HEK293 (cell line): ENCODE data around the gene PELI3.

Experiments
- CTCF ChIA-PET: fragments of 350-600 bp; formaldehyde crosslinking; extraction: SDS; loops from one replicate; lab custom pipeline; 2021; ENCODE audit warnings: antibody characterized with exemption; lab: Yijun Ruan, JAX
- POLR2A ChIA-PET: fragments of 300-600 bp; formaldehyde crosslinking; extraction: SDS; loops from one replicate; lab custom pipeline; 2020; ENCODE audit warnings: antibody characterized with exemption, inconsistent platforms; lab: Yijun Ruan, JAX
- H3K27ac ChIP-seq: fragments of 200-500 bp; sonication (Bioruptor generic); 2 replicates; pipeline ENCODE4 v1.5.1; 2014; ENCODE audit warnings: low read depth, low read length, control low read depth, inconsistent platforms; ENCODE audit errors: extremely low read depth
- H3K36me3 ChIP-seq, 2 experiments: fragments of 200-500 bp in 1 of 2; sonication (Bioruptor generic) in 1 of 2; 1 replicate in 1 of 2; 2 replicates in 1 of 2; pipeline ENCODE4 v1.5.1; 2014 to 2017; ENCODE audit warnings: inconsistent platforms in 2 of 2, low read length in 2 of 2; ENCODE audit not compliant: control insufficient read depth in 2 of 2, insufficient read depth in 1 of 2
- H3K4me1 ChIP-seq: fragments of 200-500 bp; sonication (Bioruptor generic); 2 replicates; pipeline ENCODE4 v1.5.1; 2014; ENCODE audit warnings: mild to moderate bottlenecking, low read length, inconsistent platforms; ENCODE audit not compliant: control insufficient read depth, insufficient read depth
- H3K4me3 ChIP-seq: 2 replicates; pipeline ENCODE4 v1.5.1; 2011; ENCODE audit warnings: low read depth, mild to moderate bottlenecking, control low read depth, low read length, moderate library complexity
- H3K9me3 ChIP-seq: fragments of 200-500 bp; sonication (Bioruptor generic); 2 replicates; pipeline ENCODE4 v1.5.1; 2014; ENCODE audit warnings: low read depth, low read length, inconsistent platforms; ENCODE audit not compliant: control insufficient read depth, insufficient read depth
- GLIS2 ChIP-seq: fragments of 450-650 bp; formaldehyde crosslinking; IDR thresholded peaks from 2 replicates; pipeline ENCODE4 v1.5.1; 2016; ENCODE audit warnings: missing biosample characterization, missing genetic modification characterization
- HOXD13 ChIP-seq: sonication (generic); formaldehyde crosslinking; IDR thresholded peaks from 2 replicates; pipeline ENCODE4 v1.8.0; 2022; ENCODE audit warnings: missing genetic modification reagents, borderline replicate concordance
- PRDM4 ChIP-seq: fragments of 450-650 bp; formaldehyde crosslinking; IDR thresholded peaks from 2 replicates; pipeline ENCODE4 v1.5.1; 2017; ENCODE audit warnings: missing biosample characterization, missing genetic modification characterization
- YY1 ChIP-seq: fragments of 450-650 bp; formaldehyde crosslinking; IDR thresholded peaks from 2 replicates; pipeline ENCODE4 v1.5.1; 2018; ENCODE audit warnings: missing biosample characterization, missing genetic modification characterization
- ZBTB1 ChIP-seq: fragments of 450-650 bp; formaldehyde crosslinking; IDR thresholded peaks from 2 replicates; pipeline ENCODE4 v1.5.1; 2016; ENCODE audit warnings: missing biosample characterization, missing genetic modification characterization
- ZBTB8A ChIP-seq: fragments of 450-650 bp; formaldehyde crosslinking; IDR thresholded peaks from 2 replicates; pipeline ENCODE4 v1.5.1; 2016; ENCODE audit warnings: missing biosample characterization, missing genetic modification characterization
- ZFP41 ChIP-seq: fragments of 450-650 bp; formaldehyde crosslinking; IDR thresholded peaks from 2 replicates; pipeline ENCODE4 v1.5.1; 2016; ENCODE audit warnings: missing biosample characterization, missing genetic modification characterization, borderline replicate concordance
- ZNF132 ChIP-seq: fragments of 450-650 bp; formaldehyde crosslinking; IDR thresholded peaks from 2 replicates; pipeline ENCODE4 v1.5.1; 2017; ENCODE audit warnings: missing biosample characterization, missing genetic modification characterization, borderline replicate concordance
- ZNF155 ChIP-seq: fragments of 450-650 bp; formaldehyde crosslinking; IDR thresholded peaks from 2 replicates; pipeline ENCODE4 v1.5.1; 2016; ENCODE audit warnings: missing biosample characterization, missing genetic modification characterization
- ZNF16 ChIP-seq: fragments of 450-650 bp; formaldehyde crosslinking; IDR thresholded peaks from 2 replicates; pipeline ENCODE4 v1.5.1; 2016; ENCODE audit warnings: low read depth, missing biosample characterization, missing genetic modification characterization
- ZNF311 ChIP-seq: fragments of 450-650 bp; formaldehyde crosslinking; IDR thresholded peaks from 2 replicates; pipeline ENCODE4 v1.5.1; 2017; ENCODE audit warnings: missing biosample characterization, missing genetic modification characterization, borderline replicate concordance
- ZNF398 ChIP-seq: fragments of 450-650 bp; formaldehyde crosslinking; IDR thresholded peaks from 2 replicates; pipeline ENCODE4 v1.5.1; 2017; ENCODE audit warnings: missing biosample characterization, missing genetic modification characterization
- ZNF423 ChIP-seq: fragments of 450-650 bp; formaldehyde crosslinking; IDR thresholded peaks from 2 replicates; pipeline ENCODE4 v1.5.1; 2016; ENCODE audit warnings: missing biosample characterization, missing genetic modification characterization
- ZNF571 ChIP-seq: fragments of 450-650 bp; formaldehyde crosslinking; IDR thresholded peaks from 2 replicates; pipeline ENCODE4 v1.5.0; 2017; ENCODE audit warnings: missing biosample characterization, missing genetic modification characterization
- ZNF76 ChIP-seq: fragments of 450-650 bp; formaldehyde crosslinking; IDR thresholded peaks from 2 replicates; pipeline ENCODE4; 2016; ENCODE audit warnings: low read depth, missing biosample characterization, missing genetic modification characterization, borderline replicate concordance
- TF ChIP-seq, protein P1 (sequence below): fragments of 450-650 bp; formaldehyde crosslinking; IDR thresholded peaks from 2 replicates; pipeline ENCODE4 v1.5.1; 2016; ENCODE audit warnings: missing biosample characterization, missing genetic modification characterization
- TF ChIP-seq, protein P2 (sequence below): fragments of 450-650 bp; formaldehyde crosslinking; optimal IDR thresholded peaks from 2 replicates; pipeline ENCODE3; 2016; ENCODE audit warnings: missing biosample characterization, mild to moderate bottlenecking, missing genetic modification characterization

The PELI3 gene

DNA sequence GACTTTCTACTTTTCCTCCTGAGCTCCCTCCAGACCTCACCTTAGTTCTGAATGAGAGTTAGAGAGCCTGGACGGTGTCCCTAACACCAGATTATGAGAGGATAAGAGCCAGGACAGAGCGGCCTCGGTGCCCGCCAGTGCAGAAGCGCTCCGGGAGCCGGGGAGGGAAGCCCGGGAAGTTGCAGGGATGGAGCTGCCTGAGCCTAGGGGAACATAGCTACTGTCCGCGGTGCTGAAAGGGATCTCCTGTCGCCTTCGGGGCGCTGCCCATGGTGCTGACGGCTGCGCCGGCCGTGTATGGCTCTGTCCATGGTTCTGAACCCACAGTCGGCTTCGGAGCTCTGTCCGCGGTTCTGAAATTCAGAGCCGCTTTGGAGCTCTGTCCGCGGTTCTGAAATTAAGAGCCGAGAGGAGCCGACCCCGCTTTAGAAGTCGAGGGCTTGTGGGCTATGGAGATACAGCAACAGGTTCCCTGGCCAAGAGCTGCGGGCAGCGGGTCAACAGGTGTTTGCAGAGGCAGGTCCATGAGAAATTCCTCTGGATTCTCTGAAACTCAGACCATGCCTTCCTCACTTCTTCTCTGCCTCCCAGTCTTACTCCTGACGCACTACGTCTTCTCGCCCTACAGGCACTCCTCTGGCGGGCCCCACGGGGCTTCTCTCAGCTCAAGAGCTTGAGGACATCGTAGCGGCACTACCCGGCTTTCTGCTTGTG is 45.1 kb upstream of the PELI3 start (continued):
- TF ChIP-seq ZNF155 (tag by site-specific recombination), result no peak
- no peak for TF ChIP-seq ZNF132 (tag by site-specific recombination)
- TF ChIP-seq ZNF76 (tag by site-specific recombination), result peak; percentile 25; the same call in 1 of the 2 replicates
- TF ChIP-seq PRDM4 (tag by site-specific recombination), result no peak
- peak; percentile 59 for TF ChIP-seq ZBTB8A (tag by site-specific recombination)
- TF ChIP-seq, protein P1, sequence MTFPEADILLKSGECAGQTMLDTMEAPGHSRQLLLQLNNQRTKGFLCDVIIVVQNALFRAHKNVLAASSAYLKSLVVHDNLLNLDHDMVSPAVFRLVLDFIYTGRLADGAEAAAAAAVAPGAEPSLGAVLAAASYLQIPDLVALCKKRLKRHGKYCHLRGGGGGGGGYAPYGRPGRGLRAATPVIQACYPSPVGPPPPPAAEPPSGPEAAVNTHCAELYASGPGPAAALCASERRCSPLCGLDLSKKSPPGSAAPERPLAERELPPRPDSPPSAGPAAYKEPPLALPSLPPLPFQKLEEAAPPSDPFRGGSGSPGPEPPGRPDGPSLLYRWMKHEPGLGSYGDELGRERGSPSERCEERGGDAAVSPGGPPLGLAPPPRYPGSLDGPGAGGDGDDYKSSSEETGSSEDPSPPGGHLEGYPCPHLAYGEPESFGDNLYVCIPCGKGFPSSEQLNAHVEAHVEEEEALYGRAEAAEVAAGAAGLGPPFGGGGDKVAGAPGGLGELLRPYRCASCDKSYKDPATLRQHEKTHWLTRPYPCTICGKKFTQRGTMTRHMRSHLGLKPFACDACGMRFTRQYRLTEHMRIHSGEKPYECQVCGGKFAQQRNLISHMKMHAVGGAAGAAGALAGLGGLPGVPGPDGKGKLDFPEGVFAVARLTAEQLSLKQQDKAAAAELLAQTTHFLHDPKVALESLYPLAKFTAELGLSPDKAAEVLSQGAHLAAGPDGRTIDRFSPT, result no peak
- TF ChIP-seq GLIS2 (tag by site-specific recombination), result no peak; the same call in 1 of the 2 replicates
- TF ChIP-seq HOXD13, result peak; percentile 100
- no peak for TF ChIP-seq ZNF16 (tag by site-specific recombination)
- TF ChIP-seq ZNF398, result no peak
- no peak for TF ChIP-seq ZBTB1 (tag by site-specific recombination)
- peak; percentile 71; the same call in 1 of the 2 replicates for TF ChIP-seq YY1 (tag by site-specific recombination)

- H3K9me3 ChIP-seq, result no peaks in the 10 kb centered on the region
- TF ChIP-seq ZFP41 (tag by site-specific recombination) (no peak), ZNF311 (no peak), ZNF571 (tag by site-specific recombination) (no peak), ZNF423 (tag by site-specific recombination) (no peak)
- TF ChIP-seq, protein P2, sequence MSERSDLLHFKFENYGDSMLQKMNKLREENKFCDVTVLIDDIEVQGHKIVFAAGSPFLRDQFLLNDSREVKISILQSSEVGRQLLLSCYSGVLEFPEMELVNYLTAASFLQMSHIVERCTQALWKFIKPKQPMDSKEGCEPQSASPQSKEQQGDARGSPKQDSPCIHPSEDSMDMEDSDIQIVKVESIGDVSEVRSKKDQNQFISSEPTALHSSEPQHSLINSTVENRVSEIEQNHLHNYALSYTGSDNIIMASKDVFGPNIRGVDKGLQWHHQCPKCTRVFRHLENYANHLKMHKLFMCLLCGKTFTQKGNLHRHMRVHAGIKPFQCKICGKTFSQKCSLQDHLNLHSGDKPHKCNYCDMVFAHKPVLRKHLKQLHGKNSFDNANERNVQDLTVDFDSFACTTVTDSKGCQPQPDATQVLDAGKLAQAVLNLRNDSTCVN (tag by site-specific recombination), result no peak
- no peak overlapping the region for H3K4me3 ChIP-seq
- H3K27ac ChIP-seq, result no peak overlapping the region
- H3K36me3 ChIP-seq, result no peaks in the 10 kb centered on the region
- ChIA-PET CTCF (interaction anchor here (2.4 to 5.7 kb wide), 3 partner anchors 13 to 40 kb away, joined by 9 to 79 read pairs (median 24); partner anchors contain the start of gene MRPL11), POLR2A (no interaction called here)
- no peaks in the 10 kb centered on the region for H3K4me1 ChIP-seq
Observed at GRCh38 chr11:66426314-66426713, 40.4 kb upstream of the PELI3 start.
